Kidney (tissue), 14 donors: ENCODE results near the gene MAST3. TPM values are rescaled to one million over a fixed set of nuclear protein-coding genes. Genes with fewer than 3 reads are reported as not detected.

ENCODE experiments used
- DNase-seq, 5 donors: peaks; one replicate each; pipeline ENCODE4 v3.0.0-alpha.2; 2013 to 2020
- FAIRE-seq: peaks from 2 replicates; lab custom pipeline; 2012; peaks lifted over from hg19 to GRCh38; lab: Jason Lieb, UNC
- H3K27ac ChIP-seq, 2 donors: one replicate each; pipeline ENCODE4 v1.7.0; 2013; ENCODE audit warnings: low read depth in 2 of 2, low read length in 2 of 2, inconsistent platforms in 1 of 2
- H3K27me3 ChIP-seq: one replicate; pipeline ENCODE4 v1.7.1; 2013; ENCODE audit warnings: low read length, inconsistent platforms; ENCODE audit not compliant: control insufficient read depth, insufficient read depth
- H3K36me3 ChIP-seq, 3 donors: one replicate each; pipeline versions ENCODE4 v1.7.0 to v1.7.1; 2013; ENCODE audit warnings: low read length in 3 of 3, control low read depth in 1 of 3, inconsistent platforms in 1 of 3; ENCODE audit not compliant: insufficient read depth in 3 of 3, control insufficient read depth in 2 of 3
- H3K4me1 ChIP-seq, 3 donors: one replicate each; pipeline versions ENCODE4 v1.7.0 to v1.7.1; 2013; ENCODE audit warnings: low read length in 3 of 3, inconsistent platforms in 1 of 3, low read depth in 1 of 3; ENCODE audit not compliant: control insufficient read depth in 2 of 3, insufficient read depth in 2 of 3
- H3K4me3 ChIP-seq, 3 donors: one replicate each; pipeline versions ENCODE4 v1.7.0 to v1.8.1; 2013; ENCODE audit warnings: low read length in 3 of 3, control low read depth in 1 of 3, inconsistent platforms in 1 of 3
- H3K9ac ChIP-seq, 3 donors: one replicate each; pipeline versions ENCODE4 v1.7.0 to v1.7.1; 2013; ENCODE audit warnings: low read length in 3 of 3, control low read depth in 1 of 3, inconsistent platforms in 1 of 3
- H3K9me3 ChIP-seq, 3 donors: one replicate each; pipeline versions ENCODE4 v1.7.0 to v1.7.1; 2013; ENCODE audit warnings: low read length in 3 of 3, control low read depth in 1 of 3, inconsistent platforms in 1 of 3; ENCODE audit not compliant: control insufficient read depth in 2 of 3, insufficient read depth in 1 of 3
- intact Hi-C: fragments of 100-400 bp; cut with DNase I; formaldehyde crosslinking; loops from one replicate; pipeline ENCODE4 v1.11.1; 2022
- polyA plus RNA-seq: library from polyadenylated mRNA; stranded (reverse); fragments of 350-450 nt; fragmentation: Illumina TruSeq; extraction: RNeasy Lipid Tissue Mini Kit (QIAGEN cat#74804); gene quantifications from one replicate; pipeline ENCODE4 v1.2.3, GENCODE V29; 2014; ENCODE audit warnings: low read depth, low replicate concordance; ENCODE audit not compliant: insufficient read depth
- total RNA-seq: library from RNA; stranded (reverse); fragmentation: NEBNext Ultra II Directional; extraction: Animal tissue kit (Norgen Biotek cat#: 25700); gene quantifications from one replicate; pipeline ENCODE4 v1.2.1, GENCODE V29; 2021
- TF ChIP-seq, protein P1 (sequence below): IDR thresholded peaks from 3 replicates; pipeline ENCODE4 v1.5.1; 2012; ENCODE audit warnings: mild to moderate bottlenecking, moderate library complexity, borderline replicate concordance; ENCODE audit not compliant: insufficient read depth; ENCODE audit errors: extremely low read depth
- donor health status: control.
- donor health status: control.
- donor health status: control.
- donor health status: control.
- donor health status: control.
- donor health status: DM: yes; HTN: yes; CAD: no.
- donor health status: Normal renal cell carcinoma (clear cell type).

The MAST3 gene
- total and polyA plus RNA-seq, 2 donors from 2014 or later = 5.6 to 16.0 TPM

DNA sequence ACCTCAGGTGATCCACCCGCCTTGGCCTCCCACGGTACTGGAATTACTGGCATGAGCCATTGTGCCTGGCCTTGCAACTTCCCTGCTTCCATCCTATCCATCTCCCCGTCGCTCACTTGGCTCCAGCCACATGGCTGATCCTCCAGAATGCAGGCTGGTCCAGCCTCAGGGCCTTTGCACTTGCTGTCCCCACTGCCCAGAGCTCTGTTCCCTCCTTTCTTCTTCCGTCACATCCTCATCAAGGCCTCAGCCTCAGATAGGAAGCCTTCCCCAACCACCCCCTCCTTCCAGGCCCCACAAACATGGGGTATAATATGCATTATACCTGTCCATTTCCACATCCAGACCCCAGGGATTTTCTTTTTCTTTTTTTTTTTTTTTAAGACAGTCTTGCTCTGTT lies 16.2 kb downstream of the MAST3 start:
- intact Hi-C loops = no loop called here
- Histone ChIP-seq H3K4me3 (no peak overlapping the region), H3K27ac (no peak overlapping the region), H3K9ac (no peak overlapping the region), H3K9me3 (no peaks in the 10 kb centered on the region), H3K36me3 (peaks cover 0 to 11% (median 3%) of the 10 kb centered on the region in 3 donors), H3K27me3 (no peaks in the 10 kb centered on the region), H3K4me1 (peaks cover 0 to 29% (median 19%) of the 10 kb centered on the region in 3 donors)
- DNase-seq = no peak
- TF ChIP-seq, protein P1, sequence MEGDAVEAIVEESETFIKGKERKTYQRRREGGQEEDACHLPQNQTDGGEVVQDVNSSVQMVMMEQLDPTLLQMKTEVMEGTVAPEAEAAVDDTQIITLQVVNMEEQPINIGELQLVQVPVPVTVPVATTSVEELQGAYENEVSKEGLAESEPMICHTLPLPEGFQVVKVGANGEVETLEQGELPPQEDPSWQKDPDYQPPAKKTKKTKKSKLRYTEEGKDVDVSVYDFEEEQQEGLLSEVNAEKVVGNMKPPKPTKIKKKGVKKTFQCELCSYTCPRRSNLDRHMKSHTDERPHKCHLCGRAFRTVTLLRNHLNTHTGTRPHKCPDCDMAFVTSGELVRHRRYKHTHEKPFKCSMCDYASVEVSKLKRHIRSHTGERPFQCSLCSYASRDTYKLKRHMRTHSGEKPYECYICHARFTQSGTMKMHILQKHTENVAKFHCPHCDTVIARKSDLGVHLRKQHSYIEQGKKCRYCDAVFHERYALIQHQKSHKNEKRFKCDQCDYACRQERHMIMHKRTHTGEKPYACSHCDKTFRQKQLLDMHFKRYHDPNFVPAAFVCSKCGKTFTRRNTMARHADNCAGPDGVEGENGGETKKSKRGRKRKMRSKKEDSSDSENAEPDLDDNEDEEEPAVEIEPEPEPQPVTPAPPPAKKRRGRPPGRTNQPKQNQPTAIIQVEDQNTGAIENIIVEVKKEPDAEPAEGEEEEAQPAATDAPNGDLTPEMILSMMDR = no peak
- no peak for FAIRE-seq

DNA sequence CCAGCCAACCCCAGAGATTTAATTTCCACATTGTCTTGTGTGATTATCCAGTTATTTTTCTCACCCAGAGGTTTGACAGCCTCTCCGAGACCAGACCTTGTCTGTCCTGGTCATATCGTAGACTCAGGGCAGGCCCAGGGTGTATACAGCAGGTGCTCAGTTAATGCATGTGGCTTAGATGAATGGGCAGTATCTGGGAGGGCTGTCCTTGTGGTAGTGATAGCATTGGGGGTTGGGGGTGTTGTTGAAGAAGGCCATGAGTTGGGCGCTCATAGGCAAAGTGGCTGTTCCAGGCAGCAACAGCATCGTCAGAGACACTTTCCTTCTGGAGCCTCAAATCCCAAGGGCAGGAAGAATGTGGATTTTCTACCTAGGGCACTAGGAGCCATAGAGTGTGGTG lies 16.9 kb downstream of the MAST3 start:
- TF ChIP-seq, protein P1 = no peak
- FAIRE-seq (no peak), DNase-seq (no peak)
- Histone ChIP-seq H3K36me3 (peaks cover 0 to 11% (median 3%) of the 10 kb centered on the region in 3 donors), H3K9ac (no peak overlapping the region), H3K4me1 (peaks cover 0 to 24% (median 18%) of the 10 kb centered on the region in 3 donors), H3K27ac (no peak overlapping the region), H3K9me3 (no peaks in the 10 kb centered on the region), H3K27me3 (no peaks in the 10 kb centered on the region), H3K4me3 (no peak overlapping the region)
- intact Hi-C loops = no loop called here

DNA sequence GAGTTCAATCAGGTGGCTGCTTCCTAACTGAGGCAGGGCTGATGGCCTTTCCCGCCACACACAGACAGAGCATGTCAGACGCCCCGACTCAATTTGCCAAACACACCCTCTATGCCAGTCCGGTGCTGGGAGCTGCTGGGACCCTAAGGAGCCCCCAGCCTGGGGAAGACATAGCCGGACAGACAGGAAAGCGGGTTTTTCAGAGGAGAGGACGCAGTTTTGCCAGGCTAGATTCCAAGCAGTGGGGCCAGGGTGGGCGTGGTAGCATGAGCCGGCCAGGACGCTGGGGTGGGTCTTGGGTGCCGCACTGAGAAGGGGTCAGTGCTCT lies 19.8 kb downstream of the MAST3 start:
- H3K36me3 ChIP-seq = peaks cover 0 to 9% (median 3%) of the 10 kb centered on the region in 3 donors
- no peaks in the 10 kb centered on the region for H3K27me3 ChIP-seq
- TF ChIP-seq, protein P1 = no peak
- H3K4me1 ChIP-seq = peaks cover 0 to 15% (median 12%) of the 10 kb centered on the region in 3 donors
- H3K27ac ChIP-seq = no peak overlapping the region
- FAIRE-seq (no peak), DNase-seq (no peak)
- peak overlapping the region; percentile 45 to 47 (median 47) for H3K4me3 ChIP-seq
- intact Hi-C loops = no loop called here
- H3K9me3 ChIP-seq = no peaks in the 10 kb centered on the region
- H3K9ac ChIP-seq = peak overlapping the region in 1 of 3 donors; percentile 46
